Caco-2 (cell line): ENCODE data around the gene ILRUN. TPM values are rescaled to one million over a fixed set of nuclear protein-coding genes. Genes with fewer than 3 reads are reported as not detected.

Source experiments
- BruUV-seq: library from RNA; stranded (reverse); fragments of 400-500 nt; replicated peaks from 2 replicates; lab custom pipeline; 2021; lab: Mats Ljungman, UMichigan
- CTCF ChIA-PET: fragments of 300-600 bp; sonication (Branson Sonifier 250); formaldehyde crosslinking; loops from one replicate; lab custom pipeline; 2022; ENCODE audit warnings: antibody characterized with exemption; lab: Charles Lee
- POLR2A ChIA-PET: fragments of 300-600 bp; sonication (Branson Sonifier 250); formaldehyde crosslinking; loops from one replicate; lab custom pipeline; 2022; ENCODE audit warnings: antibody characterized with exemption; lab: Charles Lee
- DNase-seq, 2 experiments: peaks; one replicate each; pipeline versions ENCODE4 v3.0.0 to v3.0.0-alpha.2; 2020 to 2022
- H3K27me3 ChIP-seq: replicated peaks from 2 replicates; pipeline ENCODE4 v1.6.0; 2011; ENCODE audit warnings: low read length; ENCODE audit not compliant: control insufficient read depth, insufficient read depth
- H3K36me3 ChIP-seq: 2 replicates; pipeline ENCODE4 v1.5.1; 2011; ENCODE audit warnings: low read length; ENCODE audit not compliant: control insufficient read depth, insufficient read depth
- H3K4me1 ChIP-seq: fragments of 250-450 bp; sonication (Bioruptor Pico); 2 replicates; pipeline ENCODE4 v1.5.1; 2020; ENCODE audit warnings: mild to moderate bottlenecking
- H3K4me3 ChIP-seq: 2 replicates; pipeline ENCODE4 v1.5.1; 2011; ENCODE audit warnings: low read depth, mild to moderate bottlenecking, control low read depth, low read length
- H3K9me3 ChIP-seq: fragments of 250-450 bp; sonication (Bioruptor Pico); 2 replicates; pipeline ENCODE4 v1.5.1; 2020; ENCODE audit warnings: mild to moderate bottlenecking, moderate library complexity
- H3K27ac Mint-ChIP-seq: one replicate; pipeline ENCODE4 v1.8.0; 2022; ENCODE audit warnings: mixed read lengths; ENCODE audit not compliant: unreplicated experiment
- H3K27me3 Mint-ChIP-seq: one replicate; pipeline ENCODE4 v1.8.0; 2022; ENCODE audit warnings: mixed read lengths; ENCODE audit not compliant: insufficient read depth, unreplicated experiment
- H3K36me3 Mint-ChIP-seq: one replicate; pipeline ENCODE4 v1.8.0; 2022; ENCODE audit warnings: mild to moderate bottlenecking, mixed read lengths; ENCODE audit not compliant: insufficient read depth, unreplicated experiment
- H3K4me1 Mint-ChIP-seq: one replicate; pipeline ENCODE4 v1.8.0; 2022; ENCODE audit warnings: low read depth, mixed read lengths; ENCODE audit not compliant: unreplicated experiment
- H3K4me3 Mint-ChIP-seq: one replicate; pipeline ENCODE4 v1.8.0; 2022; ENCODE audit warnings: mild to moderate bottlenecking, moderate library complexity, mixed read lengths; ENCODE audit not compliant: unreplicated experiment
- H3K9me3 Mint-ChIP-seq: one replicate; pipeline ENCODE4 v1.8.0; 2022; ENCODE audit warnings: mixed read lengths; ENCODE audit not compliant: unreplicated experiment
- intact Hi-C: fragments of 100-400 bp; cut with micrococcal nuclease; formaldehyde crosslinking; loops from one replicate; pipeline ENCODE4 v1.10.0; 2022; ENCODE audit not compliant: unreplicated experiment
- total RNA-seq: library from RNA; stranded (reverse); gene quantifications from 2 replicates; pipeline ENCODE4 v1.2.3, GENCODE V29; 2022
- TF ChIP-seq, protein P1 (sequence below), 2 experiments: fragments of 200-600 bp in 1 of 2; IDR thresholded peaks; 1 replicate in 1 of 2; 2 replicates in 1 of 2; pipeline versions ENCODE4 v1.5.1 to v1.8.0; 2011 to 2022; ENCODE audit warnings: antibody characterized with exemption in 1 of 2, control low read depth in 1 of 2, inconsistent platforms in 1 of 2, low read depth in 1 of 2, low read length in 1 of 2, mild to moderate bottlenecking in 1 of 2, moderate library complexity in 1 of 2; ENCODE audit not compliant: insufficient read depth in 1 of 2, severe bottlenecking in 1 of 2, unreplicated experiment in 1 of 2

ILRUN gene
- total RNA-seq, 1 experiment from 2014 or later = 95.9 TPM

DNA sequence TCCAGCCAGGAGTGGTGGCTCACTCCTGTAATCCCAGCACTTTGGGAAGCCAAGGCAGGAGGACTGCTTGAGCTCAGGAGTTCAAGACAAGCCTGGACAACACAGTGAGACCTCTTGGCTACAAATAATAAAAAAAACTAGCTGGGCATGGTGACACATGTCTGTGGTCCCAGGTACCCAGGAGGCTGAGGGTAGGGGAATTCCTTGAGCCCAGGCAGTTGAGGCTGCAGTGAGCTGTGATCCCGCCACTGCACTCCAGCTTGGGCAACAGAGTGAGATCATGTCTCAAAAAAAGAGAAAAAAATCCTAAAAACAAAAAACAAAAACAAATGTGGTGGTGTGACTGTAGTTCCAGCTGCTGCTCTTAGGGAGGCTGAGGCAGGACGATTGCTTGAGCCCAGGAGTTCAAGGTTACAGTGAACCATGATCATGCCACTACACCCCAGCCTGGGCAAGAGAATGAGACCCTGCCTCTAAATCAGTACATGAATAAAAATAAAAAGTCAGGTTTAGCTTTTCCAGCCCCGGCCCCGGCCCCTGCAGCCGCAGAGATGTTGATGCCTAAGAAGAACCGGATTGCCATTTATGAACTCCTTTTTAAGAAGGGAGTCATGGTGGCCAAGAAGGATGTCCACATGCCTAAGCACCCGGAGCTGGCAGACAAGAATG lies 47.2 kb upstream of the ILRUN start:
- Mint-ChIP-seq H3K27me3 (no peaks in the 10 kb centered on the region), H3K27ac (no peak overlapping the region), H3K4me3 (no peak overlapping the region), H3K36me3 (peaks cover 6% of the 10 kb centered on the region), H3K4me1 (peaks cover 28% of the 10 kb centered on the region), H3K9me3 (no peaks in the 10 kb centered on the region)
- TF ChIP-seq, protein P1, sequence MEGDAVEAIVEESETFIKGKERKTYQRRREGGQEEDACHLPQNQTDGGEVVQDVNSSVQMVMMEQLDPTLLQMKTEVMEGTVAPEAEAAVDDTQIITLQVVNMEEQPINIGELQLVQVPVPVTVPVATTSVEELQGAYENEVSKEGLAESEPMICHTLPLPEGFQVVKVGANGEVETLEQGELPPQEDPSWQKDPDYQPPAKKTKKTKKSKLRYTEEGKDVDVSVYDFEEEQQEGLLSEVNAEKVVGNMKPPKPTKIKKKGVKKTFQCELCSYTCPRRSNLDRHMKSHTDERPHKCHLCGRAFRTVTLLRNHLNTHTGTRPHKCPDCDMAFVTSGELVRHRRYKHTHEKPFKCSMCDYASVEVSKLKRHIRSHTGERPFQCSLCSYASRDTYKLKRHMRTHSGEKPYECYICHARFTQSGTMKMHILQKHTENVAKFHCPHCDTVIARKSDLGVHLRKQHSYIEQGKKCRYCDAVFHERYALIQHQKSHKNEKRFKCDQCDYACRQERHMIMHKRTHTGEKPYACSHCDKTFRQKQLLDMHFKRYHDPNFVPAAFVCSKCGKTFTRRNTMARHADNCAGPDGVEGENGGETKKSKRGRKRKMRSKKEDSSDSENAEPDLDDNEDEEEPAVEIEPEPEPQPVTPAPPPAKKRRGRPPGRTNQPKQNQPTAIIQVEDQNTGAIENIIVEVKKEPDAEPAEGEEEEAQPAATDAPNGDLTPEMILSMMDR (IDR thresholded peaks at IDR 0.05; ENCODE audit: insufficient read depth in 1 of 2, low read depth in 1 of 2, low read length in 1 of 2, severe bottlenecking in 1 of 2, unreplicated experiment in 1 of 2) = no peak
- ChIA-PET POLR2A (no interaction called here), CTCF (no interaction called here)
- DNase-seq = no peak
- BruUV-seq = no TSS peak
- no peak overlapping the region for H3K4me3 ChIP-seq
- H3K4me1 ChIP-seq = peaks cover 32% of the 10 kb centered on the region
- H3K27me3 ChIP-seq = no peaks in the 10 kb centered on the region
- intact Hi-C loops = loop anchor here (2.0 kb wide), 1 partner anchor 47 kb away; the partner anchor contains the start of gene ILRUN
- H3K36me3 ChIP-seq = no peaks in the 10 kb centered on the region
- no peaks in the 10 kb centered on the region for H3K9me3 ChIP-seq

DNA sequence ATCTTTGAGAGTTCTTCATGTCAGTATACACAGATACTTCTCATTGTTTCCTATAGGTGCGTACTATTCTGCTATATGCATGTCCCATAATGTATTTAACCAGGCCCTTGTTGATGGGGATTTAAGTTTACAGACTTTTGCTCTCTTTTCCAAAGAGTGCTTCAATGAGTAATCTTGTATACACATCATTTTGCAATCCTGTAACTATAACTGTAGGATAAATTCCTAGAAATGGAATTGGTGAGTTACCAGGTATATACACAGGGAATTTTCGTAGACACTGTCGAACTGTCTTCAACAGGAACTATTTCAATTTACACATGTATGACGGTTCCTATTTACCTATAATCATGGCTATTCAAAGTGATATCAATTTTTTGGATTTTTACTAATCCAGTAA lies 45.5 kb upstream of the ILRUN start:
- no TSS peak for BruUV-seq
- Histone ChIP-seq H3K4me1 (peaks cover 25% of the 10 kb centered on the region), H3K4me3 (no peak overlapping the region), H3K9me3 (no peaks in the 10 kb centered on the region), H3K27me3 (no peaks in the 10 kb centered on the region), H3K36me3 (no peaks in the 10 kb centered on the region)
- no peak for DNase-seq
- TF ChIP-seq, protein P1 (IDR thresholded peaks at IDR 0.05; ENCODE audit: insufficient read depth in 1 of 2, low read depth in 1 of 2, low read length in 1 of 2, severe bottlenecking in 1 of 2, unreplicated experiment in 1 of 2) = no peak
- Mint-ChIP-seq H3K27ac (no peak overlapping the region), H3K36me3 (peaks cover 6% of the 10 kb centered on the region), H3K4me1 (peaks cover 28% of the 10 kb centered on the region), H3K27me3 (no peaks in the 10 kb centered on the region), H3K4me3 (no peak overlapping the region), H3K9me3 (no peaks in the 10 kb centered on the region)
- ChIA-PET POLR2A (no interaction called here), CTCF (interaction anchor here (0.7 kb wide), 1 partner anchor 15 kb away, joined by 3 read pairs; no protein-coding TSS in a partner anchor)
- intact Hi-C loops = no loop called here

DNA sequence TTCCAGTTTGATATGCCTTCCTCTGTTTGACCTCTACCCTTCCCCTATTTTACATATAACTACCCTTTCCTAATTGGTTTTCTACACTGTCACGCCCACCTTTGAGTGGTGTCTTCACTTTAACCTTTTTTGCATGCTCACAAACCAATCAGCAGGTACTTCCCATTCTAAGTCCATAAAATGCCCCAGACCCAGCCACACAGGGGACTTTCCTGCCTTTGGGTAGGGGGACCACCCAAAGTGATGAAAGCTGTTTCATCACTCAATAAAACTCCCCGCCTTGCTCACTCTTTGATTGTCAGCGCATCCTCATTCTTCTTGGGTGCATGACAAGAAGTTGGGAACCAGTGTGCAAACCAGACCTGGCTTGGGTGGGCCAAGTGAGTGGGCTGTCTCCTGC lies 40.3 kb upstream of the ILRUN start:
- BruUV-seq = no TSS peak
- ChIA-PET POLR2A (no interaction called here), CTCF (no interaction called here)
- intact Hi-C loops = no loop called here
- H3K36me3 Mint-ChIP-seq = no peaks in the 10 kb centered on the region
- H3K4me1 Mint-ChIP-seq = peaks cover 12% of the 10 kb centered on the region
- Histone ChIP-seq H3K36me3 (no peaks in the 10 kb centered on the region), H3K9me3 (no peaks in the 10 kb centered on the region), H3K4me3 (no peak overlapping the region), H3K27me3 (no peaks in the 10 kb centered on the region), H3K4me1 (no peaks in the 10 kb centered on the region)
- no peaks in the 10 kb centered on the region for H3K9me3 Mint-ChIP-seq
- TF ChIP-seq, protein P1 (IDR thresholded peaks at IDR 0.05; ENCODE audit: insufficient read depth in 1 of 2, low read depth in 1 of 2, low read length in 1 of 2, severe bottlenecking in 1 of 2, unreplicated experiment in 1 of 2) = no peak
- DNase-seq = no peak
- H3K4me3 Mint-ChIP-seq = no peak overlapping the region
- no peaks in the 10 kb centered on the region for H3K27me3 Mint-ChIP-seq
- H3K27ac Mint-ChIP-seq = no peak overlapping the region
